HCT116 (cell line): Measurements from ENCODE around the gene HES2.
A peak's percentile ranks its signal among the peaks of the same experiment; 100 is the strongest.

ENCODE experiments used
- EZH2phosphoT487 ChIP-seq: fragments of 200-600 bp; IDR thresholded peaks from 2 replicates; pipeline ENCODE4 v1.6.1; 2018; ENCODE audit warnings: antibody characterized with exemption, borderline replicate concordance
- POLR2A ChIP-seq: IDR thresholded peaks from 2 replicates; pipeline ENCODE4 v1.7.0; 2011; ENCODE audit warnings: borderline replicate concordance; ENCODE audit not compliant: insufficient read depth, insufficient read length; ENCODE audit errors: extremely low read depth
- POLR2AphosphoS5 ChIP-seq: IDR thresholded peaks from 2 replicates; pipeline ENCODE4 v1.6.1; 2011; ENCODE audit warnings: mild to moderate bottlenecking, low read depth, low read length, moderate library complexity
- TF ChIP-seq, protein P1 (sequence below), 3 experiments: fragments of 200-600 bp in 1 of 3; sonication (generic) in 1 of 3; IDR thresholded peaks in 2 of 3; conservative IDR thresholded peaks in 1 of 3; 2 replicates each; pipeline ENCODE4 v1.5.1; 2012 to 2017; ENCODE audit warnings: low read depth in 2 of 3, low read length in 2 of 3, antibody characterized with exemption in 1 of 3, borderline replicate concordance in 1 of 3, control low read depth in 1 of 3, mild to moderate bottlenecking in 1 of 3, mixed read lengths in 1 of 3, mixed run types in 1 of 3, moderate library complexity in 1 of 3; ENCODE audit not compliant: insufficient read depth in 1 of 3

DNA sequence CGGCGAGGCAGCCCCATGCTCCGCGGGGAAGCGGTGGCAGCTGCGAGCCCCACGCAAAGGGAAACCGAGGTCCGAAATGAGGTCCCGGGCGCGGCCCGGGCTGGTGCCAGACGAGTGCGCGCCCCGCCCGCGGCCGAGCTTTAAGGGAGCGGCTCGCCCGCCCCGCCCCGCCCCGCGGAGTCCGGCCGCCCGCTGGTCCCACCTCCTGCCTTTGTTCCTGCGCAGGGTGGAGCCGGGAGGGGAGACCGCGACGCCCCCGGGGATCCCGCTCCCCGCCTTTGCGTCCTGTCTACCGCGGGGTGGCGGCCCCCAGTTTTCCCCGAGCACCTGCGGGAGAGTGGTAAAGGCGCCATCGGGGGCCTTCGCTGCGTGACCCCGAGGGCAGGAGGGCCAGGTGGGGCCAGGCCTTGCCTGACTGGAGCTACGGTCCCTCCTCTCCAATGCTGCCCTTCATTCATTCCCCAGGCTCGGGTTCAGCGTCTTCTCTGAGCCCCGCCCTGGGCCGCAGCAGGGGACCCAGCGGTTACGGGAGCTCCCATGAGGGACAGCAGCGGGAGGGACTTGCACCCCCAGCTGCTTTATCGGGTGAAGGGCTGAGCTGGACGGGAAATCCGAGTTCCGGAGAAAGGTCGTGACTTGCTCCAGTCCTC, at the start of gene HES2:
- TF ChIP-seq POLR2AphosphoS5 (peak; percentile 89), POLR2A (peak; percentile 41), EZH2phosphoT487 (no peak)
- TF ChIP-seq, protein P1, sequence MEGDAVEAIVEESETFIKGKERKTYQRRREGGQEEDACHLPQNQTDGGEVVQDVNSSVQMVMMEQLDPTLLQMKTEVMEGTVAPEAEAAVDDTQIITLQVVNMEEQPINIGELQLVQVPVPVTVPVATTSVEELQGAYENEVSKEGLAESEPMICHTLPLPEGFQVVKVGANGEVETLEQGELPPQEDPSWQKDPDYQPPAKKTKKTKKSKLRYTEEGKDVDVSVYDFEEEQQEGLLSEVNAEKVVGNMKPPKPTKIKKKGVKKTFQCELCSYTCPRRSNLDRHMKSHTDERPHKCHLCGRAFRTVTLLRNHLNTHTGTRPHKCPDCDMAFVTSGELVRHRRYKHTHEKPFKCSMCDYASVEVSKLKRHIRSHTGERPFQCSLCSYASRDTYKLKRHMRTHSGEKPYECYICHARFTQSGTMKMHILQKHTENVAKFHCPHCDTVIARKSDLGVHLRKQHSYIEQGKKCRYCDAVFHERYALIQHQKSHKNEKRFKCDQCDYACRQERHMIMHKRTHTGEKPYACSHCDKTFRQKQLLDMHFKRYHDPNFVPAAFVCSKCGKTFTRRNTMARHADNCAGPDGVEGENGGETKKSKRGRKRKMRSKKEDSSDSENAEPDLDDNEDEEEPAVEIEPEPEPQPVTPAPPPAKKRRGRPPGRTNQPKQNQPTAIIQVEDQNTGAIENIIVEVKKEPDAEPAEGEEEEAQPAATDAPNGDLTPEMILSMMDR (IDR thresholded peaks at IDR 0.05 in 2 of 3, conservative IDR thresholded peaks at IDR 0.05 in 1 of 3; ENCODE audit: borderline replicate concordance in 1 of 3, insufficient read depth in 1 of 3, low read depth in 2 of 3, low read length in 2 of 3) = no peak
